HG02759 (cell line): ENCODE data around the gene UBE3D.
"Not testable (repeated sequence)": the region's sequence is repeated elsewhere in the genome, so short reads cannot be mapped to it uniquely, and the experiment has no call there.

Experiments used
- ATAC-seq: cut with Tn5 transposase; IDR thresholded peaks from one replicate; pipeline ENCODE4 v1.9.1; 2021; ENCODE audit warnings: mild to moderate bottlenecking, moderate library complexity; ENCODE audit not compliant: unreplicated experiment

The UBE3D gene

GRCh38 chr6:82980086-82980485 lies 85.6 kb downstream of the UBE3D start:
- ATAC-seq, result no peak

- ATAC-seq, result no peak
These were observed 86.0 kb downstream of the UBE3D start for GRCh38 chr6:82979657-82980056.

GRCh38 chr6:82978362-82978945 lies 87.2 kb downstream of the UBE3D start:
- no peak for ATAC-seq

- no peak for ATAC-seq
These were observed 89.5 kb downstream of the UBE3D start for GRCh38 chr6:82976179-82976578.

GRCh38 chr6:82971877-82972460 lies 93.7 kb downstream of the UBE3D start:
- ATAC-seq, result no peak

- no peak for ATAC-seq
These were observed 94.8 kb downstream of the UBE3D start for GRCh38 chr6:82970839-82971238.

- no peak for ATAC-seq
These were observed 96.9 kb downstream of the UBE3D start for GRCh38 chr6:82968708-82969107.

GRCh38 chr6:82963191-82963925 lies 102.3 kb downstream of the UBE3D start:
- ATAC-seq, result no peak

GRCh38 chr6:82959385-82959941 lies 106.2 kb downstream of the UBE3D start:
- ATAC-seq, result no peak

- no peak for ATAC-seq
These were observed 107.1 kb downstream of the UBE3D start for GRCh38 chr6:82958551-82958950.

- ATAC-seq, result no peak
These were observed 107.8 kb downstream of the UBE3D start for GRCh38 chr6:82957868-82958245.

- no peak for ATAC-seq
These were observed 108.3 kb downstream of the UBE3D start for GRCh38 chr6:82957171-82957867.

GRCh38 chr6:82955841-82956240 lies 109.8 kb downstream of the UBE3D start:
- ATAC-seq, result no peak

GRCh38 chr6:82954937-82955577 lies 110.6 kb downstream of the UBE3D start:
- ATAC-seq, result peak; percentile 70

GRCh38 chr6:82954356-82954755 lies 111.3 kb downstream of the UBE3D start:
- ATAC-seq, result no peak

- no peak for ATAC-seq
These were observed 111.8 kb downstream of the UBE3D start for GRCh38 chr6:82953871-82954270.

GRCh38 chr6:82951935-82952334 lies 113.7 kb downstream of the UBE3D start:
- ATAC-seq, result no peak

GRCh38 chr6:82951389-82951788 lies 114.3 kb downstream of the UBE3D start:
- ATAC-seq, result no peak

GRCh38 chr6:82930915-82931314 lies 134.7 kb downstream of the UBE3D start:
- not testable (repeated sequence) for ATAC-seq

- no peak for ATAC-seq
These were observed 140.7 kb downstream of the UBE3D start for GRCh38 chr6:82924799-82925535.
